Astrocyte (in vitro differentiated cells and primary cell): Measurements from ENCODE around the gene IFNL1. TPM values are rescaled to one million over a fixed set of nuclear protein-coding genes. Genes with fewer than 3 reads are reported as not detected.

Experiments
- DNase-seq: peaks from one replicate; pipeline ENCODE4 v3.0.0-alpha.2; 2010; ENCODE audit warnings: low read depth
- FAIRE-seq: peaks from 2 replicates; lab custom pipeline; 2011; peaks lifted over from hg19 to GRCh38; lab: Jason Lieb, UNC
- H2AFZ ChIP-seq: 2 replicates; pipeline ENCODE4 v1.6.0; 2012; ENCODE audit warnings: low read depth, low read length, inconsistent platforms
- H3K27ac ChIP-seq: 2 replicates; pipeline ENCODE4 v1.5.1; 2011; ENCODE audit warnings: low read depth, low read length, inconsistent platforms
- H3K27me3 ChIP-seq: 2 replicates; pipeline ENCODE4 v1.6.0; 2011; ENCODE audit warnings: low read length, inconsistent platforms; ENCODE audit not compliant: insufficient read depth
- H3K36me3 ChIP-seq: 2 replicates; pipeline ENCODE4 v1.5.1; 2011; ENCODE audit warnings: low read length, inconsistent platforms; ENCODE audit not compliant: insufficient read depth
- H3K4me1 ChIP-seq: 2 replicates; pipeline ENCODE4 v1.5.1; 2011; ENCODE audit warnings: low read length, inconsistent platforms; ENCODE audit not compliant: insufficient read depth
- H3K4me2 ChIP-seq: 2 replicates; pipeline ENCODE4 v1.6.0; 2012; ENCODE audit warnings: low read length, inconsistent platforms
- H3K4me3 ChIP-seq: 2 replicates; pipeline ENCODE4 v1.5.1; 2011; ENCODE audit warnings: low read depth, mild to moderate bottlenecking, low read length, inconsistent platforms; ENCODE audit not compliant: insufficient read depth
- H3K79me2 ChIP-seq: 2 replicates; pipeline ENCODE4 v1.6.0; 2012; ENCODE audit warnings: mild to moderate bottlenecking, low read length, inconsistent platforms; ENCODE audit not compliant: insufficient read depth
- H3K9ac ChIP-seq: 2 replicates; pipeline ENCODE4 v1.6.0; 2012; ENCODE audit warnings: mild to moderate bottlenecking, low read length, inconsistent platforms
- H3K9me3 ChIP-seq: 2 replicates; pipeline ENCODE4 v1.5.1; 2012; ENCODE audit warnings: low read depth, mild to moderate bottlenecking, low read length, inconsistent platforms; ENCODE audit not compliant: insufficient read depth
- H4K20me1 ChIP-seq: 2 replicates; pipeline ENCODE4 v1.6.0; 2012; ENCODE audit warnings: low read length, inconsistent platforms; ENCODE audit not compliant: insufficient read depth
- H3K27ac Mint-ChIP-seq: one replicate; pipeline ENCODE4 v1.8.0; 2021; ENCODE audit warnings: mild to moderate bottlenecking, mixed read lengths; ENCODE audit not compliant: unreplicated experiment
- H3K27me3 Mint-ChIP-seq: one replicate; pipeline ENCODE4 v1.8.0; 2021; ENCODE audit warnings: low read depth, mixed read lengths; ENCODE audit not compliant: unreplicated experiment
- H3K36me3 Mint-ChIP-seq: one replicate; pipeline ENCODE4 v1.8.0; 2021; ENCODE audit warnings: low read depth, mixed read lengths; ENCODE audit not compliant: unreplicated experiment
- H3K4me1 Mint-ChIP-seq: one replicate; pipeline ENCODE4 v1.8.0; 2021; ENCODE audit warnings: low read depth, mixed read lengths; ENCODE audit not compliant: unreplicated experiment
- H3K4me3 Mint-ChIP-seq: one replicate; pipeline ENCODE4 v1.8.0; 2021; ENCODE audit warnings: mild to moderate bottlenecking, moderate library complexity, mixed read lengths; ENCODE audit not compliant: unreplicated experiment
- H3K9me3 Mint-ChIP-seq: one replicate; pipeline ENCODE4 v1.8.0; 2021; ENCODE audit warnings: mild to moderate bottlenecking, mixed read lengths; ENCODE audit not compliant: unreplicated experiment
- CTCF ChIP-seq: IDR thresholded peaks from 2 replicates; pipeline ENCODE4 v1.5.1; 2011; ENCODE audit warnings: low read depth, mild to moderate bottlenecking, inconsistent platforms, low read length, moderate library complexity; ENCODE audit not compliant: insufficient read depth
- EZH2 ChIP-seq: IDR thresholded peaks from 2 replicates; pipeline ENCODE4 v1.6.1; 2012; ENCODE audit warnings: mild to moderate bottlenecking, low read length, inconsistent platforms; ENCODE audit not compliant: insufficient read depth
- total RNA-seq: library from RNA; stranded (reverse); gene quantifications from 2 replicates; pipeline ENCODE4 v1.2.1, GENCODE V29; 2021

Gene IFNL1
- total RNA-seq, 1 donor from 2014 or later = 0.52 TPM

DNA sequence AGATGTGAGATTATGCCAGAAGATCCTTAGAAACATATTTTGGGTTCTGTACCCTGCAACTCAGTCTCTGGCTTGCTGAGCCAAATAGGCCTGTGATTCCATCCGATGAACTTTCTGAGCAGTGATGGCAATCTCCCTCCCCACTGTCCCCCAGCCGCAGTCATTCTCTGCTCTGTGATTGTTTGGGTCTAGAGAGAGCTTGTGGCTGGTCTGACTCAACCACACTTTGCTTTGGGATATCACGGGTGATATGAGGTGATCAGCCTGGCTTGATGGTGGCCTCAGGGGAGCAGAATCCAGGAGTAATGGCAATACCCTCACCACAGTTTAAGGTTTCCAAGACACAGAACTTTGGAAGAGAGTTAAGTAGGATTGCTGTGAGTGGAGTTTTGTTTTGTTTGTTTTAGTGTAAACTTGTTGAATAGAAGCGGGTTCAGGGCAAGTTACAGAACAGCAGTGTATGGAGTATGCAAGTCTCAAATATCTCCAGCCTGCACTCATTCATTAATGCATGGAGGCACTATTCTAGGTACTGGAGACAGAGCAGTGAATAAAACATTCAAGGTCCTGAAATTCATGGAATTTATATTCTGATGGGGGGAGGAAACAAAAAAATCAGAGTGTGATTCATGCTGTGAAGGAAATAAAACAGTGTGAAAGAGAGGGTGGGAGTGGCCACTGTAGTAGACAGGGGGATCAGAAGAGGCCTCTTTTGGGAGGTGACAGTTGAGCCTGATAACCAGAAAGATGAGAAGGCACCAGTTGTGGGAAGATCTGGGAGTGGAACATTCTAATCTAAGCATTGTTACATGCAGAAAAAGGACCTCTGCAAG lies 51.3 kb downstream of the IFNL1 start:
- Histone ChIP-seq H3K9me3 (no peaks in the 10 kb centered on the region), H3K36me3 (peaks cover 16% of the 10 kb centered on the region), H3K9ac (peak overlapping the region; percentile 12), H3K4me3 (no peak overlapping the region), H3K27me3 (no peaks in the 10 kb centered on the region), H3K4me1 (peaks cover 24% of the 10 kb centered on the region), H2AFZ (no peak overlapping the region), H3K4me2 (peak overlapping the region; percentile 60), H3K79me2 (peaks cover 94% of the 10 kb centered on the region), H4K20me1 (peaks cover 93% of the 10 kb centered on the region), H3K27ac (peak overlapping the region; percentile 20)
- no peak for FAIRE-seq
- H3K27me3 Mint-ChIP-seq = no peaks in the 10 kb centered on the region
- H3K4me1 Mint-ChIP-seq = peaks cover 29% of the 10 kb centered on the region
- H3K36me3 Mint-ChIP-seq = peaks cover 22% of the 10 kb centered on the region
- TF ChIP-seq EZH2 = no peak
- TF ChIP-seq CTCF = no peak
- H3K9me3 Mint-ChIP-seq = no peaks in the 10 kb centered on the region
- H3K27ac Mint-ChIP-seq = peak overlapping the region; percentile 35
- no peak overlapping the region for H3K4me3 Mint-ChIP-seq
- DNase-seq = peak; percentile 49

Other genes starting within 250 kb of the IFNL1 start
- not detected in 2 replicates for gene ACP7, start 212.0 kb upstream of the IFNL1 start, total RNA-seq
- gene PAK4, start 170.6 kb upstream of the IFNL1 start, total RNA-seq = 48.0 and 51.1 TPM in 2 replicates
- not detected in 2 replicates for gene NCCRP1, start 99.4 kb upstream of the IFNL1 start, total RNA-seq
- gene SYCN, start 92.1 kb upstream of the IFNL1 start, total RNA-seq = not detected in 2 replicates
- gene IFNL3, start 51.4 kb upstream of the IFNL1 start, total RNA-seq = not detected in 2 replicates
- not detected in 2 replicates for gene IFNL4, start 47.6 kb upstream of the IFNL1 start, total RNA-seq
- not detected in 2 replicates for gene IFNL2, start 28.0 kb upstream of the IFNL1 start, total RNA-seq
- gene LRFN1, start 24.5 kb downstream of the IFNL1 start, total RNA-seq = 1.5 and 2.0 TPM in 2 replicates
- 0.79 and 1.1 TPM in 2 replicates for gene GMFG, start 39.6 kb downstream of the IFNL1 start, total RNA-seq
- gene SAMD4B, start 46.0 kb downstream of the IFNL1 start, total RNA-seq = 95.0 and 98.6 TPM in 2 replicates
- gene PAF1, start 94.7 kb downstream of the IFNL1 start, total RNA-seq = 42.0 and 43.2 TPM in 2 replicates
- 27.0 and 29.9 TPM in 2 replicates for gene MED29, start 95.0 kb downstream of the IFNL1 start, total RNA-seq
- gene ZFP36, start 110.4 kb downstream of the IFNL1 start, total RNA-seq = 21.6 and 28.0 TPM in 2 replicates
- 101 and 102 TPM in 2 replicates for gene PLEKHG2, start 116.3 kb downstream of the IFNL1 start, total RNA-seq
- 1,194 and 1,329 TPM in 2 replicates for gene RPS16, start 139.5 kb downstream of the IFNL1 start, total RNA-seq
- 163 and 171 TPM in 2 replicates for gene SUPT5H, start 149.2 kb downstream of the IFNL1 start, total RNA-seq
- gene TIMM50, start 184.4 kb downstream of the IFNL1 start, total RNA-seq = 85.3 and 97.2 TPM in 2 replicates
- 0.84 and 0.89 TPM in 2 replicates for gene DLL3, start 202.5 kb downstream of the IFNL1 start, total RNA-seq
- not detected in 2 replicates for gene SELENOV, start 218.7 kb downstream of the IFNL1 start, total RNA-seq
- 2.1 and 2.6 TPM in 2 replicates for gene EID2B, start 236.4 kb downstream of the IFNL1 start, total RNA-seq
- gene EID2, start 243.8 kb downstream of the IFNL1 start, total RNA-seq = 15.7 and 17.2 TPM in 2 replicates